HG03571 (cell line): ENCODE results near the gene NANS.
"Not testable (repeated sequence)": the region's sequence is repeated elsewhere in the genome, so short reads cannot be mapped to it uniquely, and the experiment has no call there.

Experiments
- ATAC-seq: cut with Tn5 transposase; IDR thresholded peaks from one replicate; pipeline ENCODE4 v1.9.1; 2021; ENCODE audit not compliant: unreplicated experiment

NANS gene

GRCh38 chr9:98076514-98076890, 20.0 kb downstream of the NANS start:
- ATAC-seq = not testable (repeated sequence)

GRCh38 chr9:98078895-98079294, 22.4 kb downstream of the NANS start:
- no peak for ATAC-seq

- ATAC-seq = no peak
Measured at GRCh38 chr9:98080326-98080725, 23.8 kb downstream of the NANS start.

- ATAC-seq = no peak
Measured at GRCh38 chr9:98080780-98081179, 24.2 kb downstream of the NANS start.

GRCh38 chr9:98081477-98082219, 25.1 kb downstream of the NANS start:
- no peak for ATAC-seq

GRCh38 chr9:98083061-98083501, 26.5 kb downstream of the NANS start:
- no peak for ATAC-seq

- no peak for ATAC-seq
Measured at GRCh38 chr9:98083566-98084183, 27.1 kb downstream of the NANS start.

GRCh38 chr9:98084396-98084795, 27.9 kb downstream of the NANS start:
- no peak for ATAC-seq

GRCh38 chr9:98085058-98085457, 28.5 kb downstream of the NANS start:
- no peak for ATAC-seq

- ATAC-seq = no peak
Measured at GRCh38 chr9:98085944-98086343, 29.4 kb downstream of the NANS start.

GRCh38 chr9:98086461-98086860, 29.9 kb downstream of the NANS start:
- no peak for ATAC-seq

- ATAC-seq = no peak
Measured at GRCh38 chr9:98087420-98088354, 31.2 kb downstream of the NANS start.

- not testable (repeated sequence) for ATAC-seq
Measured at GRCh38 chr9:98090674-98091073, 34.1 kb downstream of the NANS start.

GRCh38 chr9:98091735-98092612, 35.4 kb downstream of the NANS start:
- no peak for ATAC-seq

GRCh38 chr9:98092613-98092931, 36.0 kb downstream of the NANS start:
- no peak for ATAC-seq

GRCh38 chr9:98094316-98094715, 37.8 kb downstream of the NANS start:
- no peak for ATAC-seq

GRCh38 chr9:98094851-98095250, 38.3 kb downstream of the NANS start:
- no peak for ATAC-seq

- ATAC-seq = no peak
Measured at GRCh38 chr9:98095401-98095800, 38.9 kb downstream of the NANS start.

GRCh38 chr9:98096091-98096490, 39.6 kb downstream of the NANS start:
- ATAC-seq = no peak

- ATAC-seq = no peak
Measured at GRCh38 chr9:98097836-98098235, 41.3 kb downstream of the NANS start.

- ATAC-seq = no peak
Measured at GRCh38 chr9:98099346-98099745, 42.8 kb downstream of the NANS start.
